ENCODE measurements around the gene TIAM1.

The TIAM1 gene

DNA sequence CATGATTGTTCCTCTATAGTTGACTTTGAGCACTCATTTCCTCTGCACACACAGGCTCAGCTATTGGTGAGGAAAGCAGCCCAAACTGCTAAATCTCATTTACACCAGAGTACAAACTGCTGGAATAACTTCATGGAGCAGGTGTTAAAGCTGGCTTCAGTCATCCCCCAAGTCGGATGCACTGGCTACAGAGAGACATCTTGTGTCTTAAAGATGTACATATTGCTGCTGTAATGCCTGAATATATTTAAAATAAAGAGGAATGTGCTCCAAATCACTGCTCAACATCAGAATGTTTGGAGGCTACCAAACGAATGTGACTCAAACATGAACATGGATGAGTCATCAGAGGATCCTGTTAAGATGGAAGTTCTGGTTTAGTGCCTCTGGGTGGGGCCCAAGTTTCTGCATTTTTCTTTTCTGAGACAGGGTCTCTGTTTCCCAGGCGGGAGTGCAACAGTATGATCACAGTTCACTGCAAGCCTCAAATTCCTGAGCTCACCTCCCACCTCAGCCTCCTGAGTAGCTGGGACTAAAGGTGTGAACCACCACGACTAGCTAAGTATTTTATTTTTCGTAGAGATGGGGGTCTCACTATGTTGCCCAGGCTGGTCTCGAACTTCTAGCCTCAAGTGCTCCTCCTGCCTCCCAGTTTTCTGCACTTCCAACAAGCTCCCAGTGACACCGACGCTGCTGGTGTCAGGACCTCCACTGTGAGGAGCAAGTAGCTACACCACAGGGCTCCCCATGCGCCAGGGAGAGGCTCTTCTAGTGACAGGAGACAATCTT lies 226.7 kb downstream of the TIAM1 start:
- TF ChIP-seq, protein P1, sequence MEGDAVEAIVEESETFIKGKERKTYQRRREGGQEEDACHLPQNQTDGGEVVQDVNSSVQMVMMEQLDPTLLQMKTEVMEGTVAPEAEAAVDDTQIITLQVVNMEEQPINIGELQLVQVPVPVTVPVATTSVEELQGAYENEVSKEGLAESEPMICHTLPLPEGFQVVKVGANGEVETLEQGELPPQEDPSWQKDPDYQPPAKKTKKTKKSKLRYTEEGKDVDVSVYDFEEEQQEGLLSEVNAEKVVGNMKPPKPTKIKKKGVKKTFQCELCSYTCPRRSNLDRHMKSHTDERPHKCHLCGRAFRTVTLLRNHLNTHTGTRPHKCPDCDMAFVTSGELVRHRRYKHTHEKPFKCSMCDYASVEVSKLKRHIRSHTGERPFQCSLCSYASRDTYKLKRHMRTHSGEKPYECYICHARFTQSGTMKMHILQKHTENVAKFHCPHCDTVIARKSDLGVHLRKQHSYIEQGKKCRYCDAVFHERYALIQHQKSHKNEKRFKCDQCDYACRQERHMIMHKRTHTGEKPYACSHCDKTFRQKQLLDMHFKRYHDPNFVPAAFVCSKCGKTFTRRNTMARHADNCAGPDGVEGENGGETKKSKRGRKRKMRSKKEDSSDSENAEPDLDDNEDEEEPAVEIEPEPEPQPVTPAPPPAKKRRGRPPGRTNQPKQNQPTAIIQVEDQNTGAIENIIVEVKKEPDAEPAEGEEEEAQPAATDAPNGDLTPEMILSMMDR (conservative IDR thresholded peaks at IDR 0.05) = no peak
- no peak overlapping the region for H3K27ac ChIP-seq

DNA sequence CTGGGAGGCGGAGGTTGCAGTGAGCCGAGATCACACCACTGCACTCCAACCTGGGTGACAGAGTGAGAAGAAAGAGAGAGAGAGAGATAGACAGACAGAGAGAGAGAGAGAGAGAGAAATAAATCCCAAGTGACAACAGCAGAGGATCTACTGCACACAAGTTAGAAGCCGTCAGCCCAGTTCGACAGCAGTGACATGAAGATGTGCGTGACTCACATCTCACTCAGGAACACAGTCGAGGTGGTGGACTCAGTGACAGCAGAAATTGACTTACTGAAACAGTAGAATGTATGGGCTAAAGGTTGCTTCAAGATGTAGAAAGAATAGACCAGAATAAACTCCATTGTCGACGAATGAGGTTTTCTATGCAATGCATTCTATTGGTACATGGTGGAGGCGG lies 228.8 kb downstream of the TIAM1 start:
- TF ChIP-seq, protein P1 (conservative IDR thresholded peaks at IDR 0.05) = no peak
- H3K27ac ChIP-seq = no peak overlapping the region

DNA sequence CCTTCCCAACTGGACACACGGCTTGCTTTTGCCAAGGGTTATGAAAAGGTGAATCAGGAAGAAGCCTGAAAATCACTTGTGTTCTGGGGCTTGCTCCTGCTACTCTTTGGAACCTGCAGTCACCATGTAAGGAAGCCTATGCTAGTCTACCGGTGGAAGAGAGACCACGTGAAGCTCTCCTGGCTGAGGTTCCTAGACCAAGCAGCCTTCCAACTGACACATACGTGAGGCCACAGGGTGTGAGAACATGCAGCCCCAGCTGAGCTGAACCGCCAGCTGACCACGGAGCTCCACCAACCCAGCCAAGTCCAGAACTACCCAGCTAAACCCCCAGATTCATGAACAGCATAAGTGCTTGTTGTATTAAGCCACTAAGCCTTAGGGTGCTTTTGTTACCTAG lies 233.0 kb downstream of the TIAM1 start:
- H3K27ac ChIP-seq = no peak overlapping the region

DNA sequence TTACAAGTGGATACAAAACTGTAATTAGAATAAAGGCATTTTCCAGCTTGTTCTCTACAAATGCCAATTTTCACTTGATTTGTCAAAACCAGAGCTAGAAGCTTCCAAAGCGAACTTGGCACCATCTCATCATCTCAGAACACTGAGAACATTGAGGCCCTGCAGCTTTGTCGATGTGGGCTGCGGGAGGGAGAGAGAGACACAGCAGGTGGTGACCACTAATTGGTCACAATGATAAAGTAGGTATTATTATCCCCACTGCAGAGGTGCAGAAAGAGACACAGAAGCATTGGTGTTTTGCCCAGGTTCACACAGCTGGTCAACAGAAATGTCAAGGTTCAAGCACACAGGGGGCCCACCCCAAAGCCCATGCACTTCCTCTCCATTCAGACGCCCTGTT lies 233.6 kb downstream of the TIAM1 start:
- H3K27ac ChIP-seq = no peak overlapping the region
- TF ChIP-seq, protein P1 (conservative IDR thresholded peaks at IDR 0.05) = no peak

More for the DNA sequence above, 233.0 kb downstream of the TIAM1 start:
- TF ChIP-seq, protein P1 (conservative IDR thresholded peaks at IDR 0.05) = no peak

DNA sequence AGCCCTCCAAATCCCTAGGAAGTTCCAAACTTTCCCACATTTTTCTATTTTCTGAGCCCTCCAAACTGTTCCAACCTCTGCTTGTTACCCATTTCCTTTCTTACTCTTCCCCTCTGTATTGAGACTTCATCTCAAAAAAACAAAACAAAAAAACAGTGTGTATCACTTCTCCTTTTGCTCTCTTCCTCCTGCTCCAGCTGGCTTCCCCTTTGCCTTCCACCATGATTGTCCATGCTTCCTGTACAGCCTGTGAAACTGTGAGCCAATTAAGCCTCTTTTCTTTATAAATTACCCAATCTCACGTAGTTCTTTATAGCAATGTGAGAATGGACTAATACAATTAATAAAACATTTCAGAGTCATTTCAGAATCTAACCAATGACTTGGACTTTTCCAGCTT lies 236.2 kb downstream of the TIAM1 start:
- no peak overlapping the region for H3K27ac ChIP-seq
- TF ChIP-seq, protein P1 (conservative IDR thresholded peaks at IDR 0.05) = no peak

DNA sequence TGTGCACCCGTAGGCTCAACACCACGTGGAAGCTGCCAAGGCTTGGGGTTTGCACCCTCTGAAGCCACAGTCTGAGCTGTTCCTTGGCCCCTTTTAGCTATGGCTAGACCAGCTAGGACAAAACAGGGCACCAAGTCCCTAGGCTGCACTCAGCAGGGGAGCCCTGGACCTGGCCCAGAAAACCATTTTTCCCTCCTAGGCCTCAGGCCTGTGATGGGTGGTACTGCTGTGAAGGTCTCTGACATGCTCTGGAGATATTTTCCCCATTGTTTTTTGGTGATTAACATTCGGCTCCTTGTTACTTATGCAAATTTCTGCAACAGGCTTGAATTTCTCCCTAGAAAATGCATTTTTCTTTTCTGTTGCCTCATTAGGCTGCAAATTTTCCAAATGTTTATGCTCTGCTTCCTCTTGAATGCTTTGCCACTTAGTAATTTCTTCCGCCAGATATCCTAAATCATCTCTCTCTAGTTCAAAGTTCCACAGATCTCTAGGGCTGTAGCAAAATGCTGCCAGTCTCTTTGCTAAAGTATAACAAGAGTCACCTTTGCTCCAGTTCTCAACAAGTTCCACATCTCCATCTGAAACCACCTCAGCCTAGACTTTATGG lies 236.8 kb downstream of the TIAM1 start:
- H3K27ac ChIP-seq = no peak overlapping the region

DNA sequence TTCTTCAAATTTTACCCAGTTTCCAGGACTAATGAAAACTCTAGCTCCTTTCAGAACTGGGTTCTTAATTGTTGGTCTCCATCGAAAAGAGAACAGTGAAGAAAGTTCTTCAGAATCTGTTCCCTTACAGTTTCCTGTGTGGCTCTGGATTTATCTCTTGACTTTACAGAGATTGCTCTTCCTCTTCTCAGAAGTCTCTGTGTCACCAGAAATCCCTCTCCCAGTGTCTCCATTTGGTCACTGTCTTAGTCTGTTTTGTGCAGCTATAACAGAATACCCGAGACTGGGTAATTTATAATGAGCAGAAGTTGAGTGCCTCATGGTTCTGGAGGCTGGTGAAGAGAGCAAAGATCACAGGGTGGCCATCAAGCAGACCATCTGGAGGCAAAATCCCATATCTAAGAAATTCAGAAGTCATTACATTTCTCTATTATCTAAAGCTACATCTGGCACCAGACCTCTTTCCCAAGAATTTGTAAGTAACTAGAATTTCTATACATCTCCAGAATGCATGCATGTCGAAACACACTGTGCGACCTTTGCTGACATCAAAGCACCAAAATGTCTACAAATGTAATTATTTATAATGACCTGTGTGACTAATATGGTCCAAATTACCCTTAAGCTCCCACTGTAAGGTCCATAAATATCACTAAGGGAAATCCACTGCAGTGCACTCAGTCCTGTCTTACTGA lies 240.3 kb downstream of the TIAM1 start:
- TF ChIP-seq, protein P1 (conservative IDR thresholded peaks at IDR 0.05) = no peak
- H3K27ac ChIP-seq = no peak overlapping the region

More for the DNA sequence above, 236.8 kb downstream of the TIAM1 start:
- TF ChIP-seq, protein P1 (conservative IDR thresholded peaks at IDR 0.05) = no peak

Measured in VCaP (cell line).